Measurements from ENCODE around the gene ANAPC7.

GRCh38 chr12:110338754-110339153 lies 64.8 kb downstream of the ANAPC7 start:
- TF ChIP-seq CTCF (IDR thresholded peaks at IDR 0.05; ENCODE audit: low read depth, low read length) (peak; percentile 27), EZH2phosphoT487 (IDR thresholded peaks at IDR 0.05; ENCODE audit: low read depth) (no peak)
